IMR-90 (cell line): ENCODE results near the gene PDRG1.

Source experiments
- CTCF ChIP-seq: conservative IDR thresholded peaks from 2 replicates; pipeline ENCODE4 v1.5.1; 2012; ENCODE audit warnings: mild to moderate bottlenecking, low read depth, low read length, improper control_type of control experiment
- ELK1 ChIP-seq: fragments of 150-350 bp; IDR thresholded peaks from 2 replicates; pipeline ENCODE4 v1.6.1; 2016; ENCODE audit warnings: low read depth, mild to moderate bottlenecking, low read length, moderate library complexity, borderline replicate concordance
- FOS ChIP-seq: fragments of 150-350 bp; IDR thresholded peaks from 2 replicates; pipeline ENCODE4 v1.6.1; 2016; ENCODE audit warnings: low read depth, low read length
- MXI1 ChIP-seq: IDR thresholded peaks from 2 replicates; pipeline ENCODE4 v1.6.1; 2012; ENCODE audit warnings: low read depth, mild to moderate bottlenecking, low read length, moderate library complexity, borderline replicate concordance
- POLR2A ChIP-seq: IDR thresholded peaks from 2 replicates; pipeline ENCODE4 v1.6.1; 2012; ENCODE audit warnings: mild to moderate bottlenecking, low read depth, low read length

GRCh38 chr20:31987744-31988143, 35.9 kb upstream of the PDRG1 start:
- TF ChIP-seq CTCF: no peak
- no peak for TF ChIP-seq FOS
- TF ChIP-seq POLR2A: no peak
- no peak for TF ChIP-seq ELK1
- TF ChIP-seq MXI1: no peak
